T1000 (cell line): Measurements from ENCODE around the gene RFX2.
"Not testable (repeated sequence)": the region's sequence is repeated elsewhere in the genome, so short reads cannot be mapped to it uniquely, and the experiment has no call there.

Source experiments
- DNase-seq: peaks from one replicate; lab custom pipeline; 2025; ENCODE audit warnings: mixed read lengths; lab: John Stamatoyannopoulos, UW

RFX2 gene

GRCh38 chr19:6012426-6013170 lies 97.7 kb downstream of the RFX2 start:
- no peak for DNase-seq

GRCh38 chr19:6011794-6012193 lies 98.5 kb downstream of the RFX2 start:
- no peak for DNase-seq

- DNase-seq: no peak
These were observed 99.1 kb downstream of the RFX2 start for GRCh38 chr19:6011206-6011605.

GRCh38 chr19:6010107-6010506 lies 100.2 kb downstream of the RFX2 start:
- DNase-seq: no peak

GRCh38 chr19:6007866-6008265 lies 102.4 kb downstream of the RFX2 start:
- DNase-seq: no peak

- DNase-seq: no peak
These were observed 103.4 kb downstream of the RFX2 start for GRCh38 chr19:6006896-6007295.

- DNase-seq: not testable (repeated sequence)
These were observed 104.2 kb downstream of the RFX2 start for GRCh38 chr19:6006070-6006446.

- DNase-seq: no peak
These were observed 104.8 kb downstream of the RFX2 start for GRCh38 chr19:6005321-6006069.

GRCh38 chr19:6003976-6004375 lies 106.3 kb downstream of the RFX2 start:
- no peak for DNase-seq

GRCh38 chr19:6002591-6002990 lies 107.7 kb downstream of the RFX2 start:
- no peak for DNase-seq

- no peak for DNase-seq
These were observed 110.0 kb downstream of the RFX2 start for GRCh38 chr19:6000228-6000847.

- DNase-seq: no peak
These were observed 110.6 kb downstream of the RFX2 start for GRCh38 chr19:5999693-6000092.

- no peak for DNase-seq
These were observed 112.9 kb downstream of the RFX2 start for GRCh38 chr19:5997371-5997770.

GRCh38 chr19:5996623-5997320 lies 113.5 kb downstream of the RFX2 start:
- no peak for DNase-seq

GRCh38 chr19:5996102-5996501 lies 114.2 kb downstream of the RFX2 start:
- DNase-seq: no peak

- DNase-seq: no peak
These were observed 114.7 kb downstream of the RFX2 start for GRCh38 chr19:5995606-5996005.

- no peak for DNase-seq
These were observed 115.7 kb downstream of the RFX2 start for GRCh38 chr19:5994405-5995165.

GRCh38 chr19:5993648-5994358 lies 116.5 kb downstream of the RFX2 start:
- DNase-seq: no peak

GRCh38 chr19:5993201-5993600 lies 117.1 kb downstream of the RFX2 start:
- no peak for DNase-seq

- no peak for DNase-seq
These were observed 117.5 kb downstream of the RFX2 start for GRCh38 chr19:5992756-5993155.

- no peak for DNase-seq
These were observed 119.0 kb downstream of the RFX2 start for GRCh38 chr19:5991244-5991838.
